NCI-H345 treated with DMSO at 0.1 percent for 48 hours (cell line): ENCODE results near the gene SORCS2.
"Not testable (repeated sequence)": the region's sequence is repeated elsewhere in the genome, so short reads cannot be mapped to it uniquely, and the experiment has no call there.

Experiments
- DNase-seq: peaks from one replicate; lab custom pipeline; 2025; ENCODE audit not compliant: unreplicated experiment; lab: John Stamatoyannopoulos, UW

SORCS2 gene

DNA sequence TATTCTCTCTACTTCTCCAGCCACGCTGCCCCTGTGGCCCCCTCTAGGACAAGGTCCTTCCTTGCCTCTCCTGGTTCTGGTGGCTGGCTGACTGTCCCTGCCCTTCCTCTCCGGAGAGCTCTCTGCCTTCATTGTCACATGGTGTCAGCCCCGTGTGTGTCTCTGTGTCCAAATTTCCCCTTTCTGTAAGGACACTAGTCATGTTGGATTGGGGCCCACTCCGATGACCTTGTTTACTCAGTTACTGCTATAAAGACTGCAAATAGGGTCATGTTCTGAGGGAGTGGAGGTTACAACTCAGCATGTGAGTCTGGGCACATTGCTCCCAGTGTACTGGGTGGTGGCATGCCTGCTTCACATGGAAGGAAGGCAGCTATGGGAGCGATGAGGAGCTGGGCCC, 371.9 kb downstream of the SORCS2 start:
- DNase-seq, result no peak

DNA sequence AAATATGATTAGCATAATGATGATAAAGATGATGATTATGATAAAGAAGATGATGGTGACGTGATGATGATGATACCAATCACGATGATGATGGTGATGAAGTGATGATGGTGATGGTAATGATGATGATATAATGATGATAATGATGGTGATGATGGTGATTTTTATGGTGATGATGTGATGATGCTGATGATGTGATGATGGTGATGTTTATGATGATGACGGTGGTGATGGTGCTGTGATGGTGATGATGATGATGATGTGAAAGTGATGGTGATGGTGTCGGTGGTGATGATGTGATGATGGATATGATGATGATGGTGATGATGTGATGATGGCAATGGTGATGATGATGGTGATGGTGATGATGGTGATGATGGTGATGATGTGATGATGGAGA, 373.1 kb downstream of the SORCS2 start:
- DNase-seq, result no peak

DNA sequence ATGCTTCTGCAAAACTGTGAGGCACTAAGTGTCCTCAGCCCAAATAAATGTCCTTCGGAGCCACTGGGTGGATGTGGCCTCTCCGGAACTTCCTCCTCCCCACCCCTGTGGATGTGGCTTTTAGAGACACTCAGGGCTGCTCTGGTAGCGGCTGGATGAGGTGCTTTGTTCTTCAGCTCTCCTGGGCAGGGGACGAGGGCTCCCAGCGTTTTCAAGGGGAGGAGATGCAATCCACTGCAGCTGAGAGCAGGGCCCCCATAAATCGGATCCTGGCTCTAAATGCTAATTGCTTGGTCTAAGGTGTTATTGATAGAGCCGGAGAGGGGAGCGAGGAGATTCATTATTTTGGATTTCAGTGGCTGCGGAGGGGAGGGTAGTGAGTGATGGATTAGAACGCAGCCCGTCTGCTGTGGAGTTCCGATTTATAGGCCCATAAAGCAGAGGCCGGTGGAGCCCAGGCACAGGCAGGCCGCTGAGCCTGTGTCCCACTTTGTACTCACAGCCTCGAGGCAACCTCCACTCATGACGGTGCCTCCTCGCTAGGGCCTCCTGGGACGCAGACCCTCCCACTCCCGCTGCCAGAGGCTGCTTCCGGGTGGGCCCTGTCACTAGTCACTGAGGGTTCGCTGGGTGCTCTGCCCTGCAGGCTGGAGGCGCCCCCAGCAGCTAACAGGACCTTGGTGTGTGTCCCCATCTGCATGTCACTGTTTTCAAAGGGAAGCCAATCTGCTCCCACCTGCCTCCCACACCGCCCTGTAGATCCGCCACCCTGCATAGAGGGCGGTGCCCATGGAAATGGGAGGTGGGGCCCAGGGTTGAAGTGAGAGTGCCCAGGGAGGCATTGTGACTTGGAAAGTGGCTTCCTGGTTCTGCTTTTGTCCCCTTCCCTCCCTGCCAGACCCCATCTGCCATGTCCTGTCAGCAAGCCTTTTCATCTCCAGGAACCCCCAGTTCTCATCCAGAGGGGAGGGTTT, 377.8 kb downstream of the SORCS2 start:
- DNase-seq, result no peak

DNA sequence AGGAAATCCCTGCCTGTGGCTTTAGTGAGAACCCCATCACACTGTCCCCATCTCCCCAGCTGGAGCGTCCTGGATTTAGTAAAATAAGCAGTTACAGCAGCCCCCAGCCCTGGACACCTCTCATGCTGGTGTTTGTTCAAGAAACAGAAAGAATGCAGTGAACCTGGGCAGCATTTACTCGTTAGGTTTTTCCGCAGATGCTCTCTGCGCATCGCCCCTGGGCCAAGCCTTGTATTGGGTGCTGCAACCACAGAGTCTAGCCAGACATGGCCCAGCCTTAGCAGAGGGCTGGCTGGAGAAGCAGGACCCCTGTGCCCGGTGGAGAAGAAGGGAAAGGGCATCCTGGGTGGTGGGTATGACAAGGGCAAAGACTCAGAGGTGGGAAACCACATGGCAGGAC, 378.7 kb downstream of the SORCS2 start:
- no peak for DNase-seq

DNA sequence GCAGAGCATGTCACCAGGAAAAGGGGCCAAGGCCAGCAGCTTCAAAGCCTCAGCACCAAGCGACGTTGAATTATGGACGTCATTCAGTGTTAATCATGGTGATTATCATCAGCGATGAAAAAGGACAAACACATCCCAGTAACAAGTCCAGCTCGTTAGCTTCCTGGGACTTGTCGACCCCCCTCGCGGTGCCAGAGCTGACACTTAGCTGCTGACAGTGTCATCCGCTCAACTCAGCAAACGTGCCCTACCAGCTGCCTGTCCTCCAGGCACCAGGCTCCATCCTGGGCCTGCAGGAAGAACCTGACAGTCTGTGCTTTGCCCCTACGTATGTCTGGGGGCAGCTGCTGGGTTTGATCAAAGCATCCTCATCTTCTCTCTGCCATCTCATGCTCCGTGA, 379.4 kb downstream of the SORCS2 start:
- no peak for DNase-seq

DNA sequence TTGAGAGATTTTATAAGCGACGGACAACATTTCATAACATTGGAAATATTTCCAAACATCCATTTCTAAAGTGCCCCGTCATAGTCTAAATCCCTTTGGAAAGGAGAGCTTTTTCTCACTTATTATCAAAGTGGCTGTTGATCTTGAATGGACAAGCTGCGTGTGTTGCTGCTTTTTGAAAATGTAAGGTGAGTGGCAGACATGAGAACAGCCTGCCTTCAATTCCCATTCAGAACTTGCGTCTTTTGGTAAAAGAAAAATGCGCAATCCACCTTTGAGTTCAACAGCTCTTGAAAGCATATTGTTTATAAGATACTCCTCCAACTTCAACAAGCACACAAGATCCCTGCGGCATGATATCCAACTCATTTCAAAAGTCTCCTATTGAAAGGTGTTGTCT, 380.6 kb downstream of the SORCS2 start:
- no peak for DNase-seq

DNA sequence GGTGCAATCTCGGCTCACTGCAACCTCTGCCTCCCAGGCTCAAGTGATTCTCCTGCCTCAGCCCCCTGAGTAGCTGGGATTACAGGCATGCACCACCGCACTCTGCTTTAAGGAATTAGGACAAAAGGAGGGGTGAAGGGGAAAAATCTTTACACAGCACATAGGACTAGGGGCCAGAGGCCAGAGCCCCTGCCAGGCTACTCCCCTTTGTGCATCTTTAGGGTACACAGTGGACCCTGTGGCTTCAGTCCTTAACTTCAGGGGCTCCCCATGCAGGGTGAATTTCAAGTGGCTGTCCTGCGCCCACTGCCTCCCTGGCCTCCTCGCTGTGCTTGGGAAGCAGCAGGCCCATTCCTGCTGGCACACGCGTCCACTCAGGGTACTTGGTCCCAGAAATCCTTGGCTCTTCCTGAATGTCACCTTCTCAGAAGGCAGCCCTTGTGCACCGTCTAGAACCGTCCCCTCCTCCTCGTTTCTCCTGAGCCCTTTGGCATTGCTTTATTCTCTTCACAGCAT, 381.3 kb downstream of the SORCS2 start:
- no peak for DNase-seq

DNA sequence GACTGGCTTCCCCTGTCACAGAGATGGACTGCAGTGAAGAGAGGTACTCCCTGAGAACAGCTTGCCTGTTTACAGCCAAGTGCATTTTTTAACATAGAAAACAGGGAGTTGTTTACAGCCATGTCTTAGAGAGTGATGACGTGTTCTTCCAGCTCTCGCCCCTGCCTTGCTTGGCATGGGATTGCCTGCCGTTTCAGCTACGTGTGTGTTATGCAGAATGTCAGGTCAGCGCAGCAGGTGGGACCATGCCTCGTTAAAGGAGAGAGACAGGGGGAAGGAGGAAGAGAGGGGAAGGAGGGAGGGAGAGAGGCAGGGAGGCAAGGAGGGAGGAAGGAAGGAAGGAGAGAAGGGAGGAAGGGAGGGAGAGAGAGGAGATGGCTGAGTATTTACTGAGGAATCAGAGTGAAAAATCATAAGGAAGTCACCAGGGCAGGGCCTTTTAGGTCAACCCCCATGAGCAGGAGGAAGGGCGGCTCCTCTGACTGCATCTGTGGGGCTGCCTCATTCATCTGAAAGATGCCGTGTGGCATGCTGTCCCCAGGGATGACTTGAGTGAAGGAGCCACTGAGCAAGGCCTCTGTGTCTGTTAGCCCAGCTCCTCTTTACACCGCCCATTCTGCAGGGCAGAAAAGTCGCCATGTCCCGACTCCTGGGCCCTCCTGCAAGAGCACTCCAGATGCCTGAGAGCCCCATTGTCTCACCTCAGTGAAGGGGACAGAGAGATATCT, 382.1 kb downstream of the SORCS2 start:
- DNase-seq, result no peak

DNA sequence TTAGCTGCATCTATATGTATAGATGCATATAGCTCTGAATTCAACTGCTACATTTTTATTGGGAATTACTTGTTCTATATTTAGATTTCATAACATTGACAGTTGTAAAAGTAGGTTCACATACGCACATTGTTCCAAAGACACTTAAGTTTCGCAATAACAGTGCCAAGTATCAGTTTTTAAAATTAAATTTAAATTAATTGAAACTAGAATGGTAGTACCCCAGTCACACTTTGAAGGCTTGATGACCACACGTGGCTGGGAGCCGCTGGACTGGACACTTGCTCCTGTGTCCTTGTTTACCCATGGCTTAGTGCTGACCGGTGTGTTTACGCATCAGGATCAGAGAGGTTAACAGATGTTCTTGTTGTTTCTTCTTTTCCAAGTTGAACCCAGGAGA, 383.1 kb downstream of the SORCS2 start:
- DNase-seq, result no peak

DNA sequence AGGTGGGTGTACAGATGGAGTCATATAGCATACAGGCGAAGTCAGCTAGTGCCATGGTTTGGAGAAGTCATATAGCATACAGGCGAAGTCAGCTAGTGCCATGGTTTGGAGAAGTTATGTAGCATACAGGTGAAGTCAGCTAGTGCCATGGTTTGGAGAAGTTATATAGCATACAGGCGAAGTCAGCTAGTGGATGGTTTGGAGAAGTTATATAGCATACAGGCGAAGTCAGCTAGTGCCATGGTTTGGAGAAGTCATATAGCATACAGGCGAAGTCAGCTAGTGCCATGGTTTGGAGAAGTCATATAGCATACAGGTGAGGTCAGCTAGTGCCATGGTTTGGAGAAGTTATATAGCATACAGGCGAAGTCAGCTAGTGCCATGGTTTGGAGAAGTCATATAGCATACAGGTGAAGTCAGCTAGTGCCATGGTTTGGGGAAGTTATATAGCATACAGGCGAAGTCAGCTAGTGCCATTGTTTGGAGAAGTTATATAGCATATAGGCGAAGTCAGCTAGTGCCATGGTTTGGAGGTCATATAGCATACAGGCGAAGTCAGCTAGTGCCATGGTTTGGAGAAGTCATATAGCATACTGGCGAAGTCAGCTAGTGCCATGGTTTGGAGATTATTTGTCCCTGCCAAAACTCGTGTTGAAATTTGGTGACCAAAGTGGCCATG, 385.2 kb downstream of the SORCS2 start:
- not testable (repeated sequence) for DNase-seq

DNA sequence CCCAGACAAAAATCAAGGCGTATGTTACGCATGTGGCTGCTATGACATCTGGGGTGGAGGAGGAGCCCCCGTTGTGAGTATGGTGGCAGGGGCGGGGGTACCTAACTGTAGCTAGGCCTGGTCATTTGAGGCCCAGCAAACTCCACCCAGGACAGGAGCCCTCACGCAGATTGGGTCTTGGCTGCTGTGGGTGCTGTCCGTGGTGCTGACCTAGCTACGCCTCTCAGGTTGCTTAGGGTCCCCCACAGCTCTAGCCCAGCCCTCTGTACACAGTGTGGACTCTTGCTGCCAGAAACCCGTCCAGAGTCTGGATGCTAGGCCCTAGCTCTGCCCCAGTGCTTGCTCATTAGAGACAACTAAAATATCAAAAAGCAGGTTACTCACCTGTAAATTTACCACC, 389.1 kb downstream of the SORCS2 start:
- DNase-seq, result no peak

DNA sequence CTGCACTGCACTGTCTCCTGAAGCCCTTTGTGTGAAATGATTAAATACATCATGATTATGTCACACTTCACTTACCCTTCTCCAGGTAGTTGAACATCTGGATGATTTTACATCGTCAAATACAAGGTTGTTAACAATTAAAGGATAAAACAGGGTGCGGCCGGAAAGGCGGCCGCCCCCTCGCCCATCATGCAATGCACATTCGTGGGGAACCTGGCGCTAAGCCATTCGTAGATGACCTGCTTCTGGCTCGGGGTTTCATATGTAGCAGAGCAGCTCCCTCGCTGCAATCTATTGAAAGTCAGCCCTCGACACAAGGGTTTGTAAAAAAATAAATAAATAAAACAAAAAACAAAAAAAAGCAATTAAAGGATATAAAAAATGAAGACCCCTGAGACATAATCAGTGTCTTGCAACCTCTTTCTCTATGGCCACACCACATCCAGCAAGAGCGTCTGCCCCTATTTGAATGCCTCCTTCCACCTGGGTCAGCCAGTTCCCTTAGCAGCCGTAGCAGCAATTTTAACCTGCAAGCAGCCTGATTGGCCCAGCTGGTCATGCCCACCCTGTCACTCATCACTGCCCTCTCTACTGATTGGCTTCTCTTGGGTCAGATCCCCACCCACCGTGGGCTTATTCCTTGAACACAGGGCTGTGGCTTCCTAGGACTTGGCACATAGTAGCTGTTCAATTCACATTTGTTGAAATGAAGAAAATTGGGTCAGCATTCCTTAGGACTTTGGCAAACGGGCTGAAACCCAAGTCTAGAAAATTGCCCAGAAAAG, 390.2 kb downstream of the SORCS2 start:
- DNase-seq, result no peak

DNA sequence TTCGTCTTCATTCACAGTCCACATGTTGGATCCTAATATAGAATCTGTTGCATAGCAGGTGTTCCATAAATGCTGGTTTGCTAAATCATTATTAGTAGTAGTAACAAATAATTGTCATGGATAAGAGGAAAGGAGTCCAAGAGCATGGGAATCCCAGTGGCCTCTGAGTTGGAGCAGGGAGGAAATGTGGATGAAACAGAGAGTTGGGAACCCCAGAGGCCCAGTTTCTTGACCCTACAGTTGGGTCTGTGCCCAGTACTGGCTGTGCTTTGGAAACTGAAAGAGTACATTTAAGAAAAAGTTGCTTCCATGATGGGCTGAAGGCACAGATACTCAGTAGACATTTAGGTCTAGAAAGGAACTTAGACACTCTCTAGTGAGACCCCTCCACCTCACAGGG, 391.8 kb downstream of the SORCS2 start:
- no peak for DNase-seq

DNA sequence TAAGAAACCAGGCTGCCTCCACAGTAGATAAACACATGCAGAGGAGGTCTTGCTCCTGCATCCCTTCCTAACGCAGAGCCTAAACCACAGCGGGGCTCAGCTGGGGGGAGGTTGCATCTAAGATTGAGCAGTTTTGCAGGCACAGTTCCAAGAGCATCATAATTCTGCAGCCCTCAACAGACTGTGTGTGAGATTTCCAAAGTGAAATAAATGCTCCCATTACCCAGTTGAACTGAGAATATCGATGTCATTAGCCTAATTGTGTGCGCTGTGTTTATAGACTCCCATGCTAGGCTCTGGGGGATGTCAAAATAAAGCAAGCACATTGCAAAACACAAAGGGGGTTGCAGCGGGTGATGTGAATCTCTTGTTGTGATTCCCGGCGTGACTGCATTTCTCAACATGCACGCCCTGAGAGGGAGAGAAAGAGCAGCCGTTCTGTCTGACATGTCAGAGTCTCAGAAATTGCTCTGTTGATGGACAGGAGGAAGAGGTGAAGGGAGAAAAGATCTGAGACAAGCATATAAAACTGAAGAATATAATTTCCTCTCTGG, 392.3 kb downstream of the SORCS2 start:
- DNase-seq, result no peak

DNA sequence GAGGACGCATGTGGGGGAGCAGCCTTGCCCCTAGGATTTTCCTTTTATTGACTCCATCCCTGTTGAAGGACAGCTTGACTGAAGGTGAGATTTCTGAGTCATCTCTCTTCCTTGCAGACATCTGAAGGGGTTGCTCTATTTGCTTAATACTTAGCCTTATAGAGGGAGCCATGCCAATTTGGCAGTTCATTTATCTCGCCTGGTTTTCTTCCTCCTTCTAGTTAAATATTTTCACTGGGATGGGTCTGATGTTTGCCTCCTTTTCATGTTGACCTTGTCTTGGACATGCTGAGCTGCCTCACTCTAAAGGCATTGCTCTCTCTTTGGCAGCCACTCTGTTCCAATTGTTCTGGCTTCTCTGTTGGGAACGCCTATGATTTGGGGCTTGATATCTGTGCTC, 393.4 kb downstream of the SORCS2 start:
- DNase-seq, result no peak

DNA sequence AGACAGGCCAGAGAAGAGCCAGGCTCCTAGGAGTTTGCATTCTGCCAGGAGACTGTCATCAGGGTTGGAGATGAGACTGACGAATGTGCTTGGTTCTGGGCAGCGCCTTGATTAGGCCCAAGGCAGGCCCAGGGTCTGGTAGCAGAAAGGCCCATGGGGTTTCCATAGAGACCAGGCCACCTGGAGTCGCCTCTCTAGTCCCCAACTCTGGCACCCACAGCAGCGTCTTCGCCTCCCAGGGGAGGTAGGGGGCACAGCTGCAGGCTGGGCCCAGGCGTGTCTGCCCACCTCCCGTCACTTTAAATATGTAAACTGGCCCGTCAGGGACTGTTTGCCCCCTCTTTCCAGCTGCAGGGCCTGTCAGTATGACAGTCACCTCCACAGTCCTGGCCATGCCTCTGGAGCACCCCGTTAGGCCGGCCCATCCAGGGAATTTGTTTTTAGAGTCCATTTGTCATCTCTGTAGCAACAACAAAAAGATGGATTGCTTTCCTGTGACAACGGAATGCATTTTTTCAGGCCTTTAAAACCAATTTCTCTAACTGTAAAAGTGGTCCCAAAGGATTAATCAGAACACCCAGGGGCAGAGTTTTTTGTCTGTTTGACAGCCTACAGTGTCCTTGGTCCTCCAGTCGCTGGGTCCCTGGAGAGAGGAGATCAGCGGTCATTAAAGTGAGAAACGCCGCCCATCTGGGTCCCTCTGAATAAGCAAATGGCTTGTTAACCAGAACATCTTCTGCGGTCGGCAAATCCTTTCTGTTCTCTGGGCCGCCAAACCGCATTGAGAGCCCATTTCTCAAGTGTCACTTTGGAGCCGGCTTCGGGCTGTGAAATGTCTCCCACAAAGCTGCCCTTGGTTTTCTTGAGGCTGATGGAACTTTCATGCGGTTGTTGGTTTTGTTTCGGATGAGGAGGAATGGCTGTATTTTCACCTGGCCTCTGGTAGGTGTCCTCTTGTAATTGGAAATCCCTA, 395.4 kb downstream of the SORCS2 start:
- no peak for DNase-seq

DNA sequence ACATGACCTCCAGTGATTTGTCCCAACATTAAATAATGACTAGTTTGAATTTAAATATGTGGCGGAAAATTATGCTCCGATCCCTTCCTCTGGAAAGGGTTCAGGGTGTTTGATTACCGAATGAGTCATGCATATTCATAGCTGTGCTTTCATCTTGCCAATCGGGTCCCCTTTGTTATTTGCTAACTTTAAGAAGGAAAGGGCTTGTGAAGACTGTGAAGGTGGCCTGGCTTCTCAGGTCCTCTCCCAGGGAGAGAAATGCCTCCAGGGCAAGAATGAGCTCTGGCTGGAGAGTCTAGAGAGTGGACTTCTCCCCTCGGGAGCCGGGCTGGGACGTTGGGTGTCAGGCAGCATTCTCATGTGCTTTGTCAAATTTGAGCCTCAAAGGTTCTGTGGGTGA, 397.9 kb downstream of the SORCS2 start:
- DNase-seq, result no peak

DNA sequence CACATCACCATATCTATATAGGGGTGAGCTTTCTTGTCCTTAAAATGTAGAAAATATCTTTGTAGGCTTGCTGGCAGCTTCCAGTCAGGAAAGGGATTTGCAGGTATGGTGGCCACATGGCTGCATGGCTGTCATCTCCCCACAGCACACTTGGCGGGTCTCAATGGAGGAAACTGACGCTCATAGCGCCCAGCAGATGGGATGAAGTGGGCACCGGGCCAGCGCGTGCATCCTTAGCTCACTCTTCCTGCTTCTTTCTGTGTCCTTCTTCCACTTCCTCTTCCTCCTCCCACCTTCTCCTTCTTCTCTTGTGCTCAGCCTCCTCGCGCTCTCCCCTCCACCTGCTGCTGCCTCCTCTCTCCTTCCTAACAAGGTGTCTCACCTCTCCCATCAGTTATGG, 398.6 kb downstream of the SORCS2 start:
- no peak for DNase-seq

DNA sequence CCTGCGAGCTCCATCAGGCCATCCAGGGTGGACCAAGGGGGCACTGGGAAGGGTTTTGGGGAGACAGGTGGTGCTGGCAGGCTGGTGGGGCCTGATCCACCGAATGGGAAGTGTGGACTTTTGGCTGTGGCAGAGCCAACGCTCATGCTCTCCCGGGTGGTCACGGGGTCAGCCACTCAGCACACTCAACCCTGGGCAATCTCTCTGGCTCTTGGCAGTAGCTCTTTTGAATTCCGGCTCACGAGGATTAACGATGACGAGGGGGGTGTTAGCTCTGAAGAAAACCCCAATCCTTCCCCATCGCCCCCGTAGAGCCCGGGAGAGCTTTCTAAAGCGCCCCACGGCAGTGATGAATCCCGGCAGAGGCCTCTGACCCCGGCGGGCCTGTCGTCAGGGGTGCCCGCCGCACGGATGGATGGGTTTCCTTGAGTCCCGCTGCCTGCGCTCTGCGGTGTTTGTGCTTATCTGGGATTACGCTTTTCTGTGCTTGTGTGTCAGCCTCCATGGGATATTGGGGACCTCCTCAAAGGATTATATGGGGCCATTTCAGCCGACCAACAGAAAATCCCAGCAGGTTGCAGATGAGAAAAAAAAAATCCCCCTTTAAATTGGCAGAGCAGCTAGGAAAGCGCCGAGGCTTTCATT, 399.2 kb downstream of the SORCS2 start:
- DNase-seq, result no peak
